GM13977 (cell line): ENCODE results near the gene TRIM66.

ENCODE experiments used
- DNase-seq: peaks from one replicate; pipeline ENCODE4 v3.0.0; 2012; ENCODE audit warnings: low spot score
- CTCF ChIP-seq: IDR thresholded peaks from 2 replicates; pipeline ENCODE4 v1.5.1; 2012; ENCODE audit warnings: mild to moderate bottlenecking, control low read depth; ENCODE audit not compliant: insufficient read depth; ENCODE audit errors: extremely low read depth, missing control alignments
- in situ Hi-C: fragments of 300-500 bp; cut with MboI; formaldehyde crosslinking; loops from one replicate; pipeline ENCODE4 v1.12.0; 2022; ENCODE audit warnings: low sequenced_read_pairs, low pct_unique_long_range_greater_than_20kb, mixed read lengths, inconsistent platforms; ENCODE audit not compliant: unreplicated experiment

TRIM66 gene

GRCh38 chr11:8586805-8587204, 95.7 kb downstream of the TRIM66 start:
- TF ChIP-seq CTCF: no peak
- in situ Hi-C loops: no loop called here
- no peak for DNase-seq

- no peak for TF ChIP-seq CTCF
- in situ Hi-C loops: no loop called here
Measured at GRCh38 chr11:8586184-8586583, 96.3 kb downstream of the TRIM66 start.

GRCh38 chr11:8584511-8584910, 98.0 kb downstream of the TRIM66 start:
- no peak for TF ChIP-seq CTCF
- DNase-seq: no peak
- in situ Hi-C loops: no loop called here

More at GRCh38 chr11:8586184-8586583, 96.3 kb downstream of the TRIM66 start:
- no peak for DNase-seq

- in situ Hi-C loops: no loop called here
- DNase-seq: no peak
- no peak for TF ChIP-seq CTCF
Measured at GRCh38 chr11:8584082-8584481, 98.4 kb downstream of the TRIM66 start.

GRCh38 chr11:8581300-8581699, 101.2 kb downstream of the TRIM66 start:
- in situ Hi-C loops: no loop called here
- DNase-seq: no peak
- TF ChIP-seq CTCF: no peak

GRCh38 chr11:8577791-8578581, 104.5 kb downstream of the TRIM66 start:
- no peak for TF ChIP-seq CTCF
- in situ Hi-C loops: no loop called here

GRCh38 chr11:8574798-8575197, 107.7 kb downstream of the TRIM66 start:
- in situ Hi-C loops: loop anchor here (25.0 kb wide), 1 partner anchor 237 kb away; no protein-coding TSS in a partner anchor
- no peak for DNase-seq
- TF ChIP-seq CTCF: no peak

More at GRCh38 chr11:8577791-8578581, 104.5 kb downstream of the TRIM66 start:
- DNase-seq: no peak
